Measurements from ENCODE around the gene GPR61. TPM values are rescaled to one million over a fixed set of nuclear protein-coding genes. Genes with fewer than 3 reads are reported as not detected.

The GPR61 gene
- total and polyA plus RNA-seq, 2 of the 4 experiments (the other 2 are of a cell fraction): not detected

DNA sequence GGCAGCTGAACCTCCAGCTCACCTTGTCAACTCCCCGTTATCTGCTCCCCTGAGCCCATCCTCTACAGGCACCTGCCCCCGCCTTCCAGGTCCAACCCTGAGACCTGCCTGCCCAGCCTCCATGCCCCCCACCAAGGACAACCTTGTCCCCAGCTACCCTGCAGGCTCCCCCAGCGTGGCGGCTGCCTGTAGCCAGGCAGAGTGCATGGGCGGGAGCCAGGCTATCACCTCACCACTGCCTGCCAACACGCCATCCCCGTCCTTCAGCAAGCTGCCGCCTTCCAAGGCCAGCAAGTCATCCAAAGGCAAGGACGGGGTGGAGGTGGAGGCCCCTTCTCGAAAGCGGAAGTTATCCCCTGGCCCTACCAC, 48.8 kb upstream of the GPR61 start:
- in situ Hi-C loops (cut with MboI; ENCODE audit: low sequenced_read_pairs): no loop called here

More for the DNA sequence above, 48.8 kb upstream of the GPR61 start:
- Histone ChIP-seq H4K91ac (ENCODE audit: insufficient read depth, low read depth, low read length) (no peak overlapping the region), H4K8ac (ENCODE audit: low read depth in 2 of 2, low read length in 2 of 2) (no peak overlapping the region), H3K4me2 (ENCODE audit: low read depth, low read length) (no peak overlapping the region), H4K5ac (ENCODE audit: low read depth, low read length) (no peak overlapping the region), H3K9me1 (ENCODE audit: insufficient read depth, low read length) (peaks cover 8% of the 10 kb centered on the region), H2AK9ac (replicated peaks; ENCODE audit: low read depth, low read length, poor library complexity) (peak overlapping the region; percentile 63), H3K14ac (replicated peaks; ENCODE audit: low read depth, low read length) (no peak overlapping the region), H3K36me3 (ENCODE audit: control insufficient read depth, insufficient read depth, low read length) (peaks cover 18% of the 10 kb centered on the region), H2BK120ac (ENCODE audit: low read depth, low read length) (no peak overlapping the region), H3K27ac (ENCODE audit: insufficient read depth, low read length) (no peak overlapping the region), H3K23ac (ENCODE audit: low read depth, low read length) (no peak overlapping the region), H3K79me1 (ENCODE audit: low read depth in 1 of 2, low read length in 2 of 2) (peaks cover 10 to 18% of the 10 kb centered on the region in 2 experiments; a peak in 3 of 4 replicates), H4K20me1 (ENCODE audit: insufficient read depth, low read length) (peaks cover 2% of the 10 kb centered on the region; the same call in 1 of the 2 replicates), H2BK15ac (ENCODE audit: low read depth, low read length) (no peak overlapping the region), H3K4me3 (ENCODE audit: insufficient read depth, low read depth, low read length) (no peak overlapping the region), H2AFZ (replicated peaks; ENCODE audit: low read length, poor library complexity) (peak overlapping the region; percentile 79), H2BK5ac (ENCODE audit: low read depth, low read length, poor library complexity, severe bottlenecking) (no peak overlapping the region), H2AK5ac (ENCODE audit: low read depth, low read length) (no peak overlapping the region), H3K27me3 (ENCODE audit: control insufficient read depth, insufficient read depth, low read length) (no peaks in the 10 kb centered on the region), H3K18ac (ENCODE audit: low read depth, low read length) (no peak overlapping the region), H3K9me3 (ENCODE audit: control insufficient read depth, insufficient read depth, low read length) (no peaks in the 10 kb centered on the region), H3K56ac (ENCODE audit: extremely low read depth, insufficient read depth, low read length) (no peak overlapping the region), H2BK20ac (ENCODE audit: low read depth, low read length) (no peak overlapping the region), H3K9ac (ENCODE audit: low read depth, low read length) (no peak overlapping the region), H3K4ac (ENCODE audit: low read depth, low read length) (no peak overlapping the region), H3K4me1 (ENCODE audit: control insufficient read depth, insufficient read depth, low read length) (peaks cover 6% of the 10 kb centered on the region)
- TF ChIP-seq BHLHE40 (IDR thresholded peaks at IDR 0.05; ENCODE audit: low read depth, low read length): no peak
- no peak for TF ChIP-seq SMC3 (IDR thresholded peaks at IDR 0.05; ENCODE audit: low read depth, low read length)
- TF ChIP-seq, protein P1, sequence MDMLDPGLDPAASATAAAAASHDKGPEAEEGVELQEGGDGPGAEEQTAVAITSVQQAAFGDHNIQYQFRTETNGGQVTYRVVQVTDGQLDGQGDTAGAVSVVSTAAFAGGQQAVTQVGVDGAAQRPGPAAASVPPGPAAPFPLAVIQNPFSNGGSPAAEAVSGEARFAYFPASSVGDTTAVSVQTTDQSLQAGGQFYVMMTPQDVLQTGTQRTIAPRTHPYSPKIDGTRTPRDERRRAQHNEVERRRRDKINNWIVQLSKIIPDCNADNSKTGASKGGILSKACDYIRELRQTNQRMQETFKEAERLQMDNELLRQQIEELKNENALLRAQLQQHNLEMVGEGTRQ (IDR thresholded peaks at IDR 0.05; ENCODE audit: low read depth, low read length): no peak
- TF ChIP-seq RAD21 (IDR thresholded peaks at IDR 0.05; ENCODE audit: low read length): no peak
- dilution Hi-C loops (cut with HindIII; ENCODE audit: low sequenced_read_pairs, unreplicated experiment): no loop called here
- no TSS peak for BruUV-seq (replicated peaks)
- no peak for DNase-seq
- intact Hi-C loops (cut with micrococcal nuclease): loop anchor here (1.0 kb wide), 1 partner anchor 41 kb away; no protein-coding TSS in a partner anchor
- POLR2A ChIA-PET (ENCODE audit: unreplicated experiment): no interaction called here
- 100% methylated on average over 1 of the region's 11 CpGs; no CpG with 5 or more reads in 1 of the 2 experiments for WGBS, 2 experiments (ENCODE audit: extremely low coverage in 2 of 2, insufficient read length in 1 of 2)
- no peak for ATAC-seq (ENCODE audit: low read depth)
- CTCF ChIA-PET: interaction anchor here (0.6 to 8.5 kb wide), 10 partner anchors 8 to 309 kb away, joined by 3 to 75 read pairs (median 4); partner anchors contain the start of gene AMIGO1
